ENCODE results near the gene BAZ1A.

GRCh38 chr14:34794217-34794616 lies 80.9 kb downstream of the BAZ1A start:
- no peak for TF ChIP-seq POLR2AphosphoS5 (IDR thresholded peaks at IDR 0.05)
- no peak for TF ChIP-seq POLR2A (IDR thresholded peaks at IDR 0.05)
- TF ChIP-seq, protein P1, sequence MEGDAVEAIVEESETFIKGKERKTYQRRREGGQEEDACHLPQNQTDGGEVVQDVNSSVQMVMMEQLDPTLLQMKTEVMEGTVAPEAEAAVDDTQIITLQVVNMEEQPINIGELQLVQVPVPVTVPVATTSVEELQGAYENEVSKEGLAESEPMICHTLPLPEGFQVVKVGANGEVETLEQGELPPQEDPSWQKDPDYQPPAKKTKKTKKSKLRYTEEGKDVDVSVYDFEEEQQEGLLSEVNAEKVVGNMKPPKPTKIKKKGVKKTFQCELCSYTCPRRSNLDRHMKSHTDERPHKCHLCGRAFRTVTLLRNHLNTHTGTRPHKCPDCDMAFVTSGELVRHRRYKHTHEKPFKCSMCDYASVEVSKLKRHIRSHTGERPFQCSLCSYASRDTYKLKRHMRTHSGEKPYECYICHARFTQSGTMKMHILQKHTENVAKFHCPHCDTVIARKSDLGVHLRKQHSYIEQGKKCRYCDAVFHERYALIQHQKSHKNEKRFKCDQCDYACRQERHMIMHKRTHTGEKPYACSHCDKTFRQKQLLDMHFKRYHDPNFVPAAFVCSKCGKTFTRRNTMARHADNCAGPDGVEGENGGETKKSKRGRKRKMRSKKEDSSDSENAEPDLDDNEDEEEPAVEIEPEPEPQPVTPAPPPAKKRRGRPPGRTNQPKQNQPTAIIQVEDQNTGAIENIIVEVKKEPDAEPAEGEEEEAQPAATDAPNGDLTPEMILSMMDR (IDR thresholded peaks at IDR 0.05), result no peak
- no peak for TF ChIP-seq EP300 (IDR thresholded peaks at IDR 0.05)

All from upper lobe of left lung (tissue), 4 donors.